Activated gamma-delta T cell treated with anti-CD3 and anti-CD28 coated beads, Interleukin-2, amount 50 U/mL, for 16 hours (primary cell): ENCODE measurements around the gene FXR2.
"Not testable (repeated sequence)": the region's sequence is repeated elsewhere in the genome, so short reads cannot be mapped to it uniquely, and the experiment has no call there.

Experiments used
- DNase-seq: peaks from one replicate; pipeline ENCODE4 v3.0.0-alpha.2; 2020; ENCODE audit warnings: low read depth

Gene FXR2

GRCh38 chr17:7627250-7628121 is 12.8 kb upstream of the FXR2 start, which contains the start of gene SAT2:
TSS of gene SAT2 (minus strand) at chr17:7627821. CDS start at chr17:7627635, 186 bp downstream.
- DNase-seq = peak; percentile 79

GRCh38 chr17:7626956-7627249 is 12.2 kb upstream of the FXR2 start:
- DNase-seq = no peak

- no peak for DNase-seq
These were observed 11.6 kb upstream of the FXR2 start for GRCh38 chr17:7626307-7626706.

- not testable (repeated sequence) for DNase-seq
These were observed 11.1 kb upstream of the FXR2 start for GRCh38 chr17:7625749-7626148.

- no peak for DNase-seq
These were observed 9.0 kb upstream of the FXR2 start for GRCh38 chr17:7623661-7624060.

- DNase-seq = no peak
These were observed 6.1 kb upstream of the FXR2 start for GRCh38 chr17:7620835-7621234.

GRCh38 chr17:7618608-7619007 is 3.9 kb upstream of the FXR2 start:
- no peak for DNase-seq

GRCh38 chr17:7615265-7615747 is 609 bp upstream of the FXR2 start:
- no peak for DNase-seq

- DNase-seq = no peak
These were observed 800 bp downstream of the FXR2 start for GRCh38 chr17:7613769-7614424.

- no peak for DNase-seq
These were observed 2.4 kb downstream of the FXR2 start for GRCh38 chr17:7612294-7612640.

- DNase-seq = no peak
These were observed 2.9 kb downstream of the FXR2 start for GRCh38 chr17:7611635-7612293.

- no peak for DNase-seq
These were observed 4.1 kb downstream of the FXR2 start for GRCh38 chr17:7610641-7611040.

- DNase-seq = no peak
These were observed 8.4 kb downstream of the FXR2 start for GRCh38 chr17:7606280-7606679.

- not testable (repeated sequence) for DNase-seq
These were observed 17.1 kb downstream of the FXR2 start for GRCh38 chr17:7597561-7597960.

GRCh38 chr17:7593296-7593695 is 21.4 kb downstream of the FXR2 start:
- DNase-seq = no peak

GRCh38 chr17:7592422-7593021 is 22.2 kb downstream of the FXR2 start:
- no peak for DNase-seq

- no peak for DNase-seq
These were observed 23.1 kb downstream of the FXR2 start for GRCh38 chr17:7591596-7591995.

GRCh38 chr17:7590743-7591142 is 24.0 kb downstream of the FXR2 start:
- DNase-seq = no peak

GRCh38 chr17:7589891-7590691 is 24.6 kb downstream of the FXR2 start, which contains the start of gene SOX15:
TSS of gene SOX15 (minus strand) at chr17:7590094. CDS start at chr17:7589676, 418 bp downstream.
- no peak for DNase-seq

- peak; percentile 49 for DNase-seq
These were observed 25.4 kb downstream of the FXR2 start for GRCh38 chr17:7589204-7589868.
